ENCODE results near the gene MED7.

MED7 gene

GRCh38 chr5:157162919-157163510 is 20.4 kb upstream of the MED7 start:
- no peak for DNase-seq

GRCh38 chr5:157161996-157162395 is 19.3 kb upstream of the MED7 start:
- no peak for DNase-seq

GRCh38 chr5:157160001-157160400 is 17.3 kb upstream of the MED7 start:
- DNase-seq, result no peak

GRCh38 chr5:157159209-157159751 is 16.6 kb upstream of the MED7 start:
- no peak for DNase-seq

- no peak for DNase-seq
These were observed 14.7 kb upstream of the MED7 start for GRCh38 chr5:157157293-157157891.

GRCh38 chr5:157155297-157155696 is 12.6 kb upstream of the MED7 start:
- no peak for DNase-seq

- no peak for DNase-seq
These were observed 8.3 kb upstream of the MED7 start for GRCh38 chr5:157150995-157151394.

- DNase-seq, result peak; percentile 2
These were observed 6.3 kb upstream of the MED7 start for GRCh38 chr5:157148734-157149615.

- peak; percentile 75 for DNase-seq
These were observed 684 bp upstream of the MED7 start for GRCh38 chr5:157143127-157143971.

GRCh38 chr5:157137691-157138090 is 5.0 kb downstream of the MED7 start:
- no peak for DNase-seq

- DNase-seq, result no peak
These were observed 10.4 kb downstream of the MED7 start for GRCh38 chr5:157132281-157132612.

GRCh38 chr5:157130925-157131324 is 11.7 kb downstream of the MED7 start:
- no peak for DNase-seq

GRCh38 chr5:157121709-157122108 is 21.0 kb downstream of the MED7 start:
- DNase-seq, result no peak

GRCh38 chr5:157120102-157120501 is 22.6 kb downstream of the MED7 start:
- no peak for DNase-seq

- DNase-seq, result no peak
These were observed 26.1 kb downstream of the MED7 start for GRCh38 chr5:157116483-157116954.

- DNase-seq, result no peak
These were observed 27.2 kb downstream of the MED7 start for GRCh38 chr5:157115502-157115901.

- no peak for DNase-seq
These were observed 27.7 kb downstream of the MED7 start for GRCh38 chr5:157115012-157115411.

GRCh38 chr5:157113002-157113401 is 29.7 kb downstream of the MED7 start:
- no peak for DNase-seq

- no peak for DNase-seq
These were observed 32.9 kb downstream of the MED7 start for GRCh38 chr5:157109744-157110143.

- no peak for DNase-seq
These were observed 33.7 kb downstream of the MED7 start, which contains the start of gene HAVCR2 for GRCh38 chr5:157108976-157109375. TSS of gene HAVCR2 (minus strand) at chr5:157109044. CDS start at chr5:157108983, 61 bp downstream.

- no peak for DNase-seq
These were observed 35.2 kb downstream of the MED7 start for GRCh38 chr5:157107508-157107907.

GRCh38 chr5:157106630-157107461 is 35.8 kb downstream of the MED7 start:
- DNase-seq, result no peak
